HEK293T (cell line): ENCODE data around the gene KLHL29.

Source experiments
- ARNT ChIP-seq: fragments of 450-650 bp; IDR thresholded peaks from 2 replicates; pipeline ENCODE4 v1.6.1; 2017; ENCODE audit warnings: mild to moderate bottlenecking
- CTBP1 ChIP-seq: fragments of 450-650 bp; IDR thresholded peaks from 2 replicates; pipeline ENCODE4 v1.6.1; 2016; ENCODE audit warnings: borderline replicate concordance
- FOXA1 ChIP-seq: fragments of 450-650 bp; IDR thresholded peaks from 2 replicates; pipeline ENCODE4 v1.6.1; 2016; ENCODE audit warnings: mild to moderate bottlenecking
- FOXM1 ChIP-seq: fragments of 450-650 bp; IDR thresholded peaks from 2 replicates; pipeline ENCODE4 v1.6.1; 2017; ENCODE audit warnings: mild to moderate bottlenecking, borderline replicate concordance
- HDGF ChIP-seq: fragments of 450-650 bp; IDR thresholded peaks from 2 replicates; pipeline ENCODE4 v1.6.1; 2017; ENCODE audit warnings: antibody characterized with exemption, borderline replicate concordance
- SP1 ChIP-seq: fragments of 450-650 bp; IDR thresholded peaks from 2 replicates; pipeline ENCODE4 v1.6.1; 2017
- SUZ12 ChIP-seq: fragments of 450-650 bp; IDR thresholded peaks from 2 replicates; pipeline ENCODE4 v1.6.1; 2016; ENCODE audit warnings: mild to moderate bottlenecking
- TF ChIP-seq, protein P1 (sequence below): fragments of 450-650 bp; IDR thresholded peaks from 2 replicates; pipeline ENCODE4 v1.6.1; 2016

- TF ChIP-seq SUZ12 = no peak
- TF ChIP-seq CTBP1 = no peak
- TF ChIP-seq, protein P1, sequence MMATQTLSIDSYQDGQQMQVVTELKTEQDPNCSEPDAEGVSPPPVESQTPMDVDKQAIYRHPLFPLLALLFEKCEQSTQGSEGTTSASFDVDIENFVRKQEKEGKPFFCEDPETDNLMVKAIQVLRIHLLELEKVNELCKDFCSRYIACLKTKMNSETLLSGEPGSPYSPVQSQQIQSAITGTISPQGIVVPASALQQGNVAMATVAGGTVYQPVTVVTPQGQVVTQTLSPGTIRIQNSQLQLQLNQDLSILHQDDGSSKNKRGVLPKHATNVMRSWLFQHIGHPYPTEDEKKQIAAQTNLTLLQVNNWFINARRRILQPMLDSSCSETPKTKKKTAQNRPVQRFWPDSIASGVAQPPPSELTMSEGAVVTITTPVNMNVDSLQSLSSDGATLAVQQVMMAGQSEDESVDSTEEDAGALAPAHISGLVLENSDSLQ = no peak
- no peak for TF ChIP-seq ARNT
- no peak for TF ChIP-seq SP1
- no peak for TF ChIP-seq FOXM1
- no peak for TF ChIP-seq FOXA1
- TF ChIP-seq HDGF = no peak
Measured at GRCh38 chr2:23603581-23603980, 218.6 kb downstream of the KLHL29 start.
